Activated naive CD8-positive, alpha-beta T cell (primary cell): Measurements from ENCODE around the gene NFATC2.

ENCODE experiments used
- H3K27ac Mint-ChIP-seq: one replicate; pipeline ENCODE4 v1.8.0; 2021; ENCODE audit warnings: mixed read lengths
- H3K27me3 Mint-ChIP-seq: one replicate; pipeline ENCODE4 v1.8.0; 2021; ENCODE audit warnings: mixed read lengths
- H3K36me3 Mint-ChIP-seq: one replicate; pipeline ENCODE4 v1.8.0; 2021; ENCODE audit warnings: mixed read lengths
- H3K4me1 Mint-ChIP-seq: one replicate; pipeline ENCODE4 v1.8.0; 2021; ENCODE audit warnings: low read depth, mixed read lengths
- H3K4me3 Mint-ChIP-seq: one replicate; pipeline ENCODE4 v1.8.0; 2021; ENCODE audit warnings: mild to moderate bottlenecking, mixed read lengths
- H3K9me3 Mint-ChIP-seq: one replicate; pipeline ENCODE4 v1.8.0; 2021; ENCODE audit warnings: low read depth, mixed read lengths

Gene NFATC2

GRCh38 chr20:51535674-51536073, 6.8 kb downstream of the NFATC2 start:
- Mint-ChIP-seq H3K36me3 (peaks cover 28% of the 10 kb centered on the region), H3K9me3 (peaks cover 9% of the 10 kb centered on the region), H3K4me3 (peak overlapping the region; percentile 70)

GRCh38 chr20:51535075-51535386, 7.5 kb downstream of the NFATC2 start:
- Mint-ChIP-seq H3K27ac (peak overlapping the region; percentile 99), H3K4me3 (peak overlapping the region; percentile 70), H3K9me3 (peaks cover 9% of the 10 kb centered on the region), H3K4me1 (peaks cover 97% of the 10 kb centered on the region), H3K36me3 (peaks cover 28% of the 10 kb centered on the region), H3K27me3 (no peaks in the 10 kb centered on the region)

More at GRCh38 chr20:51535674-51536073, 6.8 kb downstream of the NFATC2 start:
- Mint-ChIP-seq H3K27ac (peak overlapping the region; percentile 99), H3K4me1 (peaks cover 97% of the 10 kb centered on the region), H3K27me3 (no peaks in the 10 kb centered on the region)

GRCh38 chr20:51533291-51534172, 9.0 kb downstream of the NFATC2 start:
- H3K27ac Mint-ChIP-seq: peak overlapping the region; percentile 99
- H3K4me3 Mint-ChIP-seq: peak overlapping the region; percentile 49
- peaks cover 9% of the 10 kb centered on the region for H3K9me3 Mint-ChIP-seq
- H3K27me3 Mint-ChIP-seq: no peaks in the 10 kb centered on the region
- H3K36me3 Mint-ChIP-seq: peaks cover 25% of the 10 kb centered on the region
- peaks cover 98% of the 10 kb centered on the region for H3K4me1 Mint-ChIP-seq

- peaks cover under 1% of the 10 kb centered on the region for H3K9me3 Mint-ChIP-seq
- peak overlapping the region; percentile 91 for H3K4me3 Mint-ChIP-seq
- H3K27ac Mint-ChIP-seq: peak overlapping the region; percentile 99
- H3K4me1 Mint-ChIP-seq: peaks cover 98% of the 10 kb centered on the region
- peaks cover 20% of the 10 kb centered on the region for H3K36me3 Mint-ChIP-seq
- no peaks in the 10 kb centered on the region for H3K27me3 Mint-ChIP-seq
Observed at GRCh38 chr20:51532577-51533191, 9.8 kb downstream of the NFATC2 start.

- peak overlapping the region; percentile 91 for H3K4me3 Mint-ChIP-seq
- no peaks in the 10 kb centered on the region for H3K27me3 Mint-ChIP-seq
- H3K27ac Mint-ChIP-seq: peak overlapping the region; percentile 99
Observed at GRCh38 chr20:51531712-51532456, 10.6 kb downstream of the NFATC2 start.

GRCh38 chr20:51531141-51531710, 11.3 kb downstream of the NFATC2 start:
- H3K9me3 Mint-ChIP-seq: no peaks in the 10 kb centered on the region
- H3K36me3 Mint-ChIP-seq: peaks cover 15% of the 10 kb centered on the region
- H3K4me3 Mint-ChIP-seq: peak overlapping the region; percentile 91
- peak overlapping the region; percentile 99 for H3K27ac Mint-ChIP-seq
- H3K4me1 Mint-ChIP-seq: peaks cover 98% of the 10 kb centered on the region
- no peaks in the 10 kb centered on the region for H3K27me3 Mint-ChIP-seq

More at GRCh38 chr20:51531712-51532456, 10.6 kb downstream of the NFATC2 start:
- H3K4me1 Mint-ChIP-seq: peaks cover 98% of the 10 kb centered on the region
- peaks cover 19% of the 10 kb centered on the region for H3K36me3 Mint-ChIP-seq
- H3K9me3 Mint-ChIP-seq: no peaks in the 10 kb centered on the region

GRCh38 chr20:51529758-51530157, 12.8 kb downstream of the NFATC2 start:
- peaks cover 97% of the 10 kb centered on the region for H3K4me1 Mint-ChIP-seq
- peak overlapping the region; percentile 91 for H3K4me3 Mint-ChIP-seq

GRCh38 chr20:51529081-51529681, 13.3 kb downstream of the NFATC2 start:
- peaks cover 98% of the 10 kb centered on the region for H3K4me1 Mint-ChIP-seq
- peaks cover 12% of the 10 kb centered on the region for H3K36me3 Mint-ChIP-seq
- H3K27ac Mint-ChIP-seq: peak overlapping the region; percentile 99
- no peaks in the 10 kb centered on the region for H3K27me3 Mint-ChIP-seq
- H3K4me3 Mint-ChIP-seq: peak overlapping the region; percentile 91
- no peaks in the 10 kb centered on the region for H3K9me3 Mint-ChIP-seq

More at GRCh38 chr20:51529758-51530157, 12.8 kb downstream of the NFATC2 start:
- H3K27ac Mint-ChIP-seq: peak overlapping the region; percentile 99
- peaks cover 14% of the 10 kb centered on the region for H3K36me3 Mint-ChIP-seq
- no peaks in the 10 kb centered on the region for H3K9me3 Mint-ChIP-seq
- no peaks in the 10 kb centered on the region for H3K27me3 Mint-ChIP-seq

- peaks cover 9% of the 10 kb centered on the region for H3K36me3 Mint-ChIP-seq
- no peaks in the 10 kb centered on the region for H3K9me3 Mint-ChIP-seq
- peak overlapping the region; percentile 99 for H3K27ac Mint-ChIP-seq
- peak overlapping the region; percentile 91 for H3K4me3 Mint-ChIP-seq
- peaks cover 94% of the 10 kb centered on the region for H3K4me1 Mint-ChIP-seq
- no peaks in the 10 kb centered on the region for H3K27me3 Mint-ChIP-seq
Observed at GRCh38 chr20:51528263-51529027, 14.1 kb downstream of the NFATC2 start.

- peaks cover 86% of the 10 kb centered on the region for H3K4me1 Mint-ChIP-seq
- peak overlapping the region; percentile 87 for H3K4me3 Mint-ChIP-seq
- peak overlapping the region; percentile 99 for H3K27ac Mint-ChIP-seq
- H3K36me3 Mint-ChIP-seq: peaks cover 16% of the 10 kb centered on the region
- no peaks in the 10 kb centered on the region for H3K27me3 Mint-ChIP-seq
- no peaks in the 10 kb centered on the region for H3K9me3 Mint-ChIP-seq
Observed at GRCh38 chr20:51526754-51527153, 15.8 kb downstream of the NFATC2 start.

- Mint-ChIP-seq H3K27ac (peak overlapping the region; percentile 99), H3K4me3 (peak overlapping the region; percentile 87), H3K36me3 (peaks cover 16% of the 10 kb centered on the region), H3K27me3 (no peaks in the 10 kb centered on the region), H3K4me1 (peaks cover 81% of the 10 kb centered on the region), H3K9me3 (no peaks in the 10 kb centered on the region)
Observed at GRCh38 chr20:51526106-51526470, 16.4 kb downstream of the NFATC2 start.

GRCh38 chr20:51525241-51526105, 17.0 kb downstream of the NFATC2 start:
- Mint-ChIP-seq H3K4me1 (peaks cover 75% of the 10 kb centered on the region), H3K9me3 (no peaks in the 10 kb centered on the region), H3K27me3 (no peaks in the 10 kb centered on the region), H3K36me3 (peaks cover 16% of the 10 kb centered on the region), H3K4me3 (peak overlapping the region; percentile 87), H3K27ac (peak overlapping the region; percentile 99)
